Stimulated activated effector memory CD8-positive, alpha-beta T cell treated with anti-CD3 and anti-CD28 coated beads, Interleukin-12 subunit alpha, Interleukin-12 subunit beta, amount 100 ng/mL, for 72 hours (primary cell): ENCODE results near the gene OR2AT4.

Experiments used
- ATAC-seq: fragments of 150-1000 bp; cut with Tn5 transposase; 2 replicates; pipeline ENCODE4 v1.10.0; 2021
- DNase-seq, 2 donors: peaks; one replicate each; pipeline ENCODE4 v3.0.0; 2021 to 2022; ENCODE audit warnings: low spot score in 2 of 2
- H3K27ac Mint-ChIP-seq: one replicate; pipeline ENCODE4 v1.8.0; 2022; ENCODE audit warnings: mild to moderate bottlenecking, mixed read lengths
- H3K36me3 Mint-ChIP-seq: one replicate; pipeline ENCODE4 v1.8.0; 2022; ENCODE audit warnings: mild to moderate bottlenecking, mixed read lengths
- H3K4me1 Mint-ChIP-seq: one replicate; pipeline ENCODE4 v1.8.0; 2022; ENCODE audit warnings: mixed read lengths
- H3K4me3 Mint-ChIP-seq: one replicate; pipeline ENCODE4 v1.8.0; 2022; ENCODE audit warnings: mild to moderate bottlenecking, mixed read lengths
- H3K9me3 Mint-ChIP-seq: one replicate; pipeline ENCODE4 v1.8.0; 2022; ENCODE audit warnings: mixed read lengths

OR2AT4 gene

DNA sequence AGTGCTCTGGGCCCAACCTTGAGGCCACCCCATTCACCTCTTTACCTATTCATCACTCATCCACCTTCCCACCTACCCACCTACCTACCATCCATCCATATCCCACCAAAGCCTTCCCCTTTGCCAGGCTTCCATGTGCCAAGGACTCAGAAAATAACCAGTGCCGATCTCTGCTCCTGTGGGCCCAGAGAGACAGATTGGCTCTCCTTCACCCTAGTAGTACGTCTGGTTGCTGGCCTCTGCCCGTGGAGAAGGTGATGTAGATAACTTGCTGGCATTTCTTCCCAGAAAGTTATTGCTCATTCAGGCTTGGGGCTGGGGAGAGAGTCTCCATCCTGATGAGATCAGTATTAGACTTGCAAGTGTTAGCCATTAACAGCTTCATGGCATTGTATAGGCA, 62.8 kb downstream of the OR2AT4 start:
- DNase-seq, result no peak
- no peaks in the 10 kb centered on the region for H3K36me3 Mint-ChIP-seq
- no peak overlapping the region for H3K27ac Mint-ChIP-seq
- ATAC-seq, result no peak
- no peaks in the 10 kb centered on the region for H3K4me1 Mint-ChIP-seq
- no peak overlapping the region for H3K4me3 Mint-ChIP-seq
- no peaks in the 10 kb centered on the region for H3K9me3 Mint-ChIP-seq

DNA sequence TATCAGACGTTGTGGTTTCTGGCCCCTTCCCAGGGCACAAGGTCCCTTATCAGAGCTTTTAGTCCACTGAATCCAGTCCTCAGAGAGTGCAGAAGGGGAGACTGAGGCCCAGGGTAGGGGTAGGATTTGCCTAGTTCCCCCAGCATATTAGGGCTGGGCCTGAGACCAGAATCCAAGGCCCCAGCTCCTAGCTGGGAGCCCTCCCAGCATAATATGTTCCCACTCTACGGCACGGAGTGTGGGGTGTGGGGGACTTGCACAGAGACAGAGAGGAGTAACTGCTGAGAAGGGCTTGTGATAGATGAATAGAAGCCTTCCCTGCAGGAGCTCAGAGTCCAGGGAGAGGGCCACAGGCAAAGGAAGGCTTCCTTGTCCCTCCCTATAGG, 64.1 kb downstream of the OR2AT4 start:
- H3K4me1 Mint-ChIP-seq, result no peaks in the 10 kb centered on the region
- no peaks in the 10 kb centered on the region for H3K9me3 Mint-ChIP-seq
- DNase-seq (no peak), ATAC-seq (no peak)
- H3K27ac Mint-ChIP-seq, result no peak overlapping the region
- H3K4me3 Mint-ChIP-seq, result no peak overlapping the region
- H3K36me3 Mint-ChIP-seq, result no peaks in the 10 kb centered on the region

DNA sequence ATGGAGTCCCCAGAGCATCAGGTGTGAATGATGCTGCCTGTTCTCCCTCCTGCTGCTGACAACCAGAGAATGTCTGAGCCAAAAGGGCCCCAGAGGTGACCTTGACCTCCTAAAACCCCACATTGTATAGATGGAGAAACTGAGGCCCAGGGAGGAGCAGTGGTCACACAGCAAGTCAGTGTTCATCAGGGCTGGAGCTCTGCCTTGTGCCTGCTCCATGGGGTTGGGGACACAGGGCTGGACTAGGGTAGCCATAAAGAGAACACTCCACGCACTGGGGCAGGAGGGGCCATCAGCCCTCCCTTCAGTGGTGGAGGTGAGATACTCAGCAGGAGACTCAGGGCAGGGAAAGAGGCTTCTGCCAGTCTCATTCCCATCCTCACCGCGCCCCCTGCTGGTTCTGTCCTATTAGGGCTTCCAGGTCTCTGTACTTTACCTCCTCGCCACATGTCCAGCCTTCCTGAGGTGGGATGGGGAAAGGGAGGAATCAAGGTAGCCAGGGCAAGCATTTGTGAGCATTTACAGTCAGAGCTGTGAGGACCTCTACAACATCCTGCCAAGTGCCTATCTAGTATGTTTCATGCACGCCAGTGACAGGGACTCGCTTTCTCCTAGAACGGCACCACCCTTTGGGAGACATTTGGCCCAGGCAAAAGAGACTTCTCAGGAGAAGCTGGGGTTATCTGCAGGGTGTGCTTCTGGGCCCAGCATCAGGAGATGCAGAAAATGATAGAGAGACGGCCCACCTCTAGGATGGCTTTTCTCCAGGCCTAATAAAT, 64.7 kb downstream of the OR2AT4 start:
- Mint-ChIP-seq H3K4me1 (no peaks in the 10 kb centered on the region), H3K4me3 (no peak overlapping the region), H3K27ac (no peak overlapping the region), H3K36me3 (no peaks in the 10 kb centered on the region), H3K9me3 (no peaks in the 10 kb centered on the region)
- peak; percentile 52 to 76 for DNase-seq
- ATAC-seq, result peak; percentile 59
